OCI-LY1 (cell line): ENCODE results near the gene KIFC3.

Experiments
- H2AFZ ChIP-seq: fragments of 200-600 bp; sonication (generic), shearing (Covaris generic); 2 replicates; pipeline ENCODE4 v1.6.0; 2014; ENCODE audit warnings: antibody characterized with exemption, mild to moderate bottlenecking, low read length
- H3F3A ChIP-seq: fragments of 200-600 bp; sonication (generic), shearing (Covaris generic); 2 replicates; pipeline ENCODE4 v1.6.0; 2014; ENCODE audit warnings: mild to moderate bottlenecking, antibody characterized with exemption, low read length, moderate library complexity; ENCODE audit not compliant: insufficient read depth
- H3K27ac ChIP-seq: fragments of 200-600 bp; sonication (generic); 2 replicates; pipeline ENCODE4 v1.5.1; 2014; ENCODE audit warnings: low read length, mixed run types, mild to moderate bottlenecking, low read depth; ENCODE audit not compliant: poor library complexity, severe bottlenecking
- H3K27me3 ChIP-seq: fragments of 200-600 bp; sonication (generic); 2 replicates; pipeline ENCODE4 v1.6.0; 2014; ENCODE audit warnings: antibody characterized with exemption, mild to moderate bottlenecking, low read length, moderate library complexity; ENCODE audit not compliant: insufficient read depth
- H3K36me3 ChIP-seq: fragments of 200-600 bp; sonication (generic); 2 replicates; pipeline ENCODE4 v1.6.1; 2014; ENCODE audit warnings: mild to moderate bottlenecking, antibody characterized with exemption, low read length, moderate library complexity, mixed read lengths; ENCODE audit not compliant: insufficient read depth
- H3K4me1 ChIP-seq: fragments of 200-600 bp; sonication (generic); 2 replicates; pipeline ENCODE4 v1.5.1; 2014; ENCODE audit warnings: mild to moderate bottlenecking, low read length, moderate library complexity; ENCODE audit not compliant: insufficient read depth, severe bottlenecking
- H3K4me2 ChIP-seq: fragments of 200-600 bp; sonication (generic), shearing (Covaris generic); 2 replicates; pipeline ENCODE4 v1.6.1; 2014; ENCODE audit warnings: low read length
- H3K4me3 ChIP-seq: fragments of 200-600 bp; sonication (generic); 2 replicates; pipeline ENCODE4 v1.5.1; 2014; ENCODE audit warnings: low read length, low read depth, mild to moderate bottlenecking, mixed read lengths; ENCODE audit not compliant: poor library complexity, severe bottlenecking
- H3K79me2 ChIP-seq: fragments of 200-600 bp; shearing (Covaris generic); 2 replicates; pipeline ENCODE4 v1.6.1; 2016; ENCODE audit warnings: mixed run types, low read length, mixed read lengths; ENCODE audit not compliant: insufficient read depth
- H3K9ac ChIP-seq: fragments of 200-600 bp; sonication (generic), shearing (Covaris generic); 2 replicates; pipeline ENCODE4 v1.6.1; 2014; ENCODE audit warnings: mild to moderate bottlenecking, low read length, mixed read lengths
- H3K9me2 ChIP-seq: fragments of 200-600 bp; sonication (generic), shearing (Covaris generic); 2 replicates; pipeline ENCODE4 v1.6.1; 2014; ENCODE audit warnings: low read depth, mild to moderate bottlenecking, low read length, mixed read lengths
- H3K9me3 ChIP-seq: fragments of 200-600 bp; shearing (Covaris generic); 2 replicates; pipeline ENCODE4 v1.6.1; 2014; ENCODE audit warnings: low read length, mixed read lengths
- H4K20me1 ChIP-seq: fragments of 200-600 bp; sonication (generic), shearing (Covaris generic); 2 replicates; pipeline ENCODE4 v1.6.0; 2016; ENCODE audit warnings: mild to moderate bottlenecking, low read length; ENCODE audit not compliant: insufficient read depth
- EZH2 ChIP-seq: fragments of 200-600 bp; sonication (generic), shearing (Covaris generic); IDR thresholded peaks from 2 replicates; pipeline ENCODE4 v1.8.0; 2017; ENCODE audit warnings: borderline replicate concordance, mixed run types, mild to moderate bottlenecking, antibody characterized with exemption, low read length, moderate library complexity, mixed read lengths
- TF ChIP-seq, protein P1 (sequence below): fragments of 200-600 bp; sonication (generic), shearing (Covaris generic); IDR thresholded peaks from 2 replicates; pipeline ENCODE4 v1.5.1; 2017; ENCODE audit warnings: mild to moderate bottlenecking, antibody characterized with exemption, low read length, moderate library complexity, mixed read lengths

KIFC3 gene

DNA sequence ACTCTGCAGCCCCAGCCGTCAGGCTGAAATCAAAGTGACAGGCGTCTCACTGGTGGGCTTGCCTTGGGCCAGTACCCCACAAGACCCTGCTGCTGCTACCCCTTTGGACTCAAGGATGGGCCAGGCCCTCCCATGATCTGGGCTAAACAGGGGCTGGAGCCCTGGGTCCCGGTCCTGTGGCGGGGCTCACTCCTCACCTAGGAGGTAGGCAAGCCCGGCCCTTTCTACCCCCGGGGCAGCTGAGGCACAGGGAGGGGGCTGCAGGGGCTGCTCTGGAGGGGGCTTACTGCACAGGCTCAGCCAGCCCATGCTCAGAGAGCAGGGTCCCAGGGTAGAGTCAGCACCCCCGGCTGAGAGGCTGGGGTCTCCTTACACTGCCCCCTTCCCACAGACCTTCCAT is 43.2 kb downstream of the KIFC3 start:
- no peaks in the 10 kb centered on the region for H3F3A ChIP-seq
- no peaks in the 10 kb centered on the region for H3K9me2 ChIP-seq
- no peaks in the 10 kb centered on the region for H3K4me1 ChIP-seq
- no peak overlapping the region for H3K9ac ChIP-seq
- H3K4me2 ChIP-seq: no peak overlapping the region
- no peak overlapping the region for H3K4me3 ChIP-seq
- no peaks in the 10 kb centered on the region for H3K9me3 ChIP-seq
- TF ChIP-seq EZH2: no peak
- TF ChIP-seq, protein P1, sequence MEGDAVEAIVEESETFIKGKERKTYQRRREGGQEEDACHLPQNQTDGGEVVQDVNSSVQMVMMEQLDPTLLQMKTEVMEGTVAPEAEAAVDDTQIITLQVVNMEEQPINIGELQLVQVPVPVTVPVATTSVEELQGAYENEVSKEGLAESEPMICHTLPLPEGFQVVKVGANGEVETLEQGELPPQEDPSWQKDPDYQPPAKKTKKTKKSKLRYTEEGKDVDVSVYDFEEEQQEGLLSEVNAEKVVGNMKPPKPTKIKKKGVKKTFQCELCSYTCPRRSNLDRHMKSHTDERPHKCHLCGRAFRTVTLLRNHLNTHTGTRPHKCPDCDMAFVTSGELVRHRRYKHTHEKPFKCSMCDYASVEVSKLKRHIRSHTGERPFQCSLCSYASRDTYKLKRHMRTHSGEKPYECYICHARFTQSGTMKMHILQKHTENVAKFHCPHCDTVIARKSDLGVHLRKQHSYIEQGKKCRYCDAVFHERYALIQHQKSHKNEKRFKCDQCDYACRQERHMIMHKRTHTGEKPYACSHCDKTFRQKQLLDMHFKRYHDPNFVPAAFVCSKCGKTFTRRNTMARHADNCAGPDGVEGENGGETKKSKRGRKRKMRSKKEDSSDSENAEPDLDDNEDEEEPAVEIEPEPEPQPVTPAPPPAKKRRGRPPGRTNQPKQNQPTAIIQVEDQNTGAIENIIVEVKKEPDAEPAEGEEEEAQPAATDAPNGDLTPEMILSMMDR: no peak
- no peaks in the 10 kb centered on the region for H3K27me3 ChIP-seq
- no peaks in the 10 kb centered on the region for H3K79me2 ChIP-seq
- H3K27ac ChIP-seq: no peak overlapping the region
- H4K20me1 ChIP-seq: no peaks in the 10 kb centered on the region
- H2AFZ ChIP-seq: no peak overlapping the region
- H3K36me3 ChIP-seq: peaks cover 8% of the 10 kb centered on the region

DNA sequence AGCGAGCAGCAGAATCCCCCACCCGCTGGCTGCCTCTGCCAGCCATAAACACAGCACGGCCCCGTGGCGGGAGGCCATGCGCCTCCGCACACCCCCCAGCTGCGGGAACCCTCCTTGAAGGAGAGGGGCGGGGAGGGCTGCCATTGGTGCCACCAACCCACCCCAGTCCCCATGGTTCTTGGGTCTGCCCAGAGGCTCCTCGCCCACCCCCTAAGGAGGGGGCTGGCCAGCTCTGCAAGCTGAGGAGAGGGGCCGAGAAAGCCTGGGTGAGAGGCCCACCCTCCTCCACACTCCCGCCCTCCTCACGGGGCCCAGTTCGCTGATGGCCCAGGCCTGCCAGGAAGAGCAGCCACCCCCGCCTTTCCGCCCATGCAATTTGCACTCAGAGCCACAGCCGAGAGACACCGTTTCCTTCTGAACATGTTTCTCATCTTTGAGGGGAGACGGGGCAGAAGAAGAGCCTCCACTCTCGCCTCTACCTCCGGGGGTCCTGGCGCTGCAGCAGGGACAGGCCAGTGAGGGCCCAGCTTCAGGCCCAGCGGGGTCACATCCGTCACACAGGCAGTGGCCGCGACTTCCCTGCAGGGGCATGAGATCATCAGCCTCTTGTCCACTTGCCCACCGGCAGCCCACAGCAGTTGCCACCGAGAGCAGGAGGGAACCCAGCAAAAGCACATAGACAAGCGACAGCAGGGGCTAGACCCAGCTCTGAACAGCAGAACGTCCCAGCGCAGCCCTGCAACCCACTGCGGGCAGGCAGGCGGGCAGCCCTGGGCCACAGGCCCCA is 43.8 kb downstream of the KIFC3 start:
- TF ChIP-seq EZH2: no peak
- no peaks in the 10 kb centered on the region for H3K79me2 ChIP-seq
- H3K4me1 ChIP-seq: no peaks in the 10 kb centered on the region
- no peaks in the 10 kb centered on the region for H3K27me3 ChIP-seq
- no peak overlapping the region for H3K9ac ChIP-seq
- H3F3A ChIP-seq: no peaks in the 10 kb centered on the region
- no peaks in the 10 kb centered on the region for H4K20me1 ChIP-seq
- H3K9me2 ChIP-seq: no peaks in the 10 kb centered on the region
- no peak overlapping the region for H2AFZ ChIP-seq
- no peak overlapping the region for H3K4me3 ChIP-seq
- H3K27ac ChIP-seq: no peak overlapping the region
- no peaks in the 10 kb centered on the region for H3K9me3 ChIP-seq
- H3K4me2 ChIP-seq: no peak overlapping the region
- H3K36me3 ChIP-seq: peaks cover 8% of the 10 kb centered on the region

DNA sequence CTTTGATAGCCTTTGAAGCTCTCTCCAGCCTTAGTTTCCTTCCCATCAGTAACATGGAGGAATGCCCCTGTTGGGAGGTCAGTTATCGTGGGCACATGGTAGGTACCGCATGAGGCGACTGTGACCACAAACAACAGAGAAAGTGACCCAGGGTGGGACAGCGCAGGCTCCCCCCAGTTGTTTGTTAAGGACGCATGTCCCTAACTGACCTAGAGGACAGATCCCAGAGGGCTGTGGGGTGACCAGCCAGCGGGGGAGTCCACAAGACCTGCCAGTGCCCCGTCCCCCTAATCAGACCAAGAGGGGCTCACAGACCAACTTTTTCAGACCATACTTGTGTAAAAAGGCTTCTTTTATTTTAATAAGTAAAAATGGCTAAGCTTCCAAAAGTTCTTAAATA is 44.4 kb downstream of the KIFC3 start:
- no peak overlapping the region for H3K4me3 ChIP-seq
- no peaks in the 10 kb centered on the region for H3K79me2 ChIP-seq
- H4K20me1 ChIP-seq: no peaks in the 10 kb centered on the region
- H3K9me2 ChIP-seq: no peaks in the 10 kb centered on the region
- no peak overlapping the region for H2AFZ ChIP-seq
- H3K27me3 ChIP-seq: no peaks in the 10 kb centered on the region
- no peaks in the 10 kb centered on the region for H3K4me1 ChIP-seq
- no peak overlapping the region for H3K9ac ChIP-seq
- TF ChIP-seq, protein P1: no peak
- no peak overlapping the region for H3K27ac ChIP-seq
- H3F3A ChIP-seq: no peaks in the 10 kb centered on the region
- no peaks in the 10 kb centered on the region for H3K9me3 ChIP-seq
- H3K36me3 ChIP-seq: peaks cover 8% of the 10 kb centered on the region
- no peak overlapping the region for H3K4me2 ChIP-seq

DNA sequence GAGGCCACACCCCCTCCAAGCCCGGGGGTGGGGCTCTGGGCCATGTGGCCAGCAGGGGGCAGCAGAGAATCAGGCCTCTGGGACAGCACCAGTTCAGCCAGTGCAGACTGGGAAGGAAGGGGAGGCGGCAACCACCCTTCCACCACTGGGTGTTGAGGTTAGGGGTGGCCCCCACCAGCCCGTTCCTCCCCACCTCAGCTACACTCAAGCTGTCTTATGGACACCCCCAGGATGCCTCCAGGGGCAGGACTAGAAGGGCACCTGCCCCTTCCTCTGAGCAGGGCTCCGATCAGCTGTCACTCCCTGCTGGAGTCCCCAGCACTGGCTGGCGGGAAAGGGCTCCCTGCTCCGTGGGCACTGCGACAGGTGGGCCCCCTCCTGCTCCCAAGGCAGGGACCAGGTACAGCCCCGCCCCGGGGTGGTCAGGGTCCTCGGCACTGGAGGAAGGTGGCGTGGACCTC is 44.9 kb downstream of the KIFC3 start:
- Histone ChIP-seq H3K4me1 (no peaks in the 10 kb centered on the region), H2AFZ (no peak overlapping the region), H3K27ac (no peak overlapping the region), H3K27me3 (no peaks in the 10 kb centered on the region), H3K79me2 (no peaks in the 10 kb centered on the region), H3K9me2 (no peaks in the 10 kb centered on the region), H3K4me3 (no peak overlapping the region), H3K9ac (no peak overlapping the region), H3F3A (no peaks in the 10 kb centered on the region), H3K4me2 (no peak overlapping the region), H3K36me3 (peaks cover 8% of the 10 kb centered on the region), H3K9me3 (no peaks in the 10 kb centered on the region), H4K20me1 (no peaks in the 10 kb centered on the region)
- TF ChIP-seq EZH2: no peak
- TF ChIP-seq, protein P1: peak; percentile 88
